ENCODE data around the gene NDEL1. TPM values are rescaled to one million over a fixed set of nuclear protein-coding genes. Genes with fewer than 3 reads are reported as not detected.

Gene NDEL1
- total and polyA plus RNA-seq, 2 donors (not counting 3 experiments of a cell fraction or from before 2014, with no cell fraction given): 60.0 to 87.4 TPM

DNA sequence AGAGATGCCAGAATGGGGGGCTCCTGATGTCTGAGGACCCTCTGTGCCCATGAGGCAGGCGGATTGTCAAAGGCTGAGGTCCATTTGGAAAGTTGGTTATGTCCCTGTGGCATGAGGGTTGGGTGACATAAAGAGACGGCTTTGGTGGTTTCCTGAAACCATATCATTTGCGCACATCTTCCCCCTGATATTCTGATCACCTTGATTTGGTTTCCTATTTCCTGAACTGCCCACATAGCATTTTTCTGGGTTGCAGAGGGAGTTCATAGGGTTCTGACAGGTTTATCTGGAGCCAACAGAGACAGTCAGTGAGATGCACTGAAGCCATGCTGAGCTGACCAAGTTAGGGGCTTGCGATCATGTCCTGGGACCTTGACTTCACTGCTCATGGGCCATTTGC is 22.4 kb upstream of the NDEL1 start:
- no peaks in the 10 kb centered on the region for H3K9me1 ChIP-seq (replicated peaks; ENCODE audit: control insufficient read depth, extremely low read depth, insufficient read depth, low read length)
- POLR2A ChIA-PET: no interaction called here
- no peaks in the 10 kb centered on the region for H3K36me3 ChIP-seq (ENCODE audit: control insufficient read depth in 2 of 2, extremely low read depth in 1 of 2, insufficient read depth in 2 of 2, low read length in 2 of 2)
- dilution Hi-C loops (cut with MboI; ENCODE audit: extremely low pct_ligation_motif_present, low sequenced_read_pairs): no loop called here
- TF ChIP-seq, protein P1, sequence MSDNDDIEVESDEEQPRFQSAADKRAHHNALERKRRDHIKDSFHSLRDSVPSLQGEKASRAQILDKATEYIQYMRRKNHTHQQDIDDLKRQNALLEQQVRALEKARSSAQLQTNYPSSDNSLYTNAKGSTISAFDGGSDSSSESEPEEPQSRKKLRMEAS (IDR thresholded peaks at IDR 0.05; ENCODE audit: insufficient read depth, insufficient read length): no peak
- no peak for TF ChIP-seq GATA2 (IDR thresholded peaks at IDR 0.05; ENCODE audit: insufficient read depth, insufficient read length, low read depth, low read length)
- TF ChIP-seq POLR2A (IDR thresholded peaks at IDR 0.05; ENCODE audit: low read depth, low read length): no peak
- TF ChIP-seq FOS (IDR thresholded peaks at IDR 0.05; ENCODE audit: borderline replicate concordance, insufficient read depth, low read length): no peak
- TF ChIP-seq MYC (IDR thresholded peaks at IDR 0.05; ENCODE audit: low read depth, low read length): no peak
- TF ChIP-seq, protein P2, sequence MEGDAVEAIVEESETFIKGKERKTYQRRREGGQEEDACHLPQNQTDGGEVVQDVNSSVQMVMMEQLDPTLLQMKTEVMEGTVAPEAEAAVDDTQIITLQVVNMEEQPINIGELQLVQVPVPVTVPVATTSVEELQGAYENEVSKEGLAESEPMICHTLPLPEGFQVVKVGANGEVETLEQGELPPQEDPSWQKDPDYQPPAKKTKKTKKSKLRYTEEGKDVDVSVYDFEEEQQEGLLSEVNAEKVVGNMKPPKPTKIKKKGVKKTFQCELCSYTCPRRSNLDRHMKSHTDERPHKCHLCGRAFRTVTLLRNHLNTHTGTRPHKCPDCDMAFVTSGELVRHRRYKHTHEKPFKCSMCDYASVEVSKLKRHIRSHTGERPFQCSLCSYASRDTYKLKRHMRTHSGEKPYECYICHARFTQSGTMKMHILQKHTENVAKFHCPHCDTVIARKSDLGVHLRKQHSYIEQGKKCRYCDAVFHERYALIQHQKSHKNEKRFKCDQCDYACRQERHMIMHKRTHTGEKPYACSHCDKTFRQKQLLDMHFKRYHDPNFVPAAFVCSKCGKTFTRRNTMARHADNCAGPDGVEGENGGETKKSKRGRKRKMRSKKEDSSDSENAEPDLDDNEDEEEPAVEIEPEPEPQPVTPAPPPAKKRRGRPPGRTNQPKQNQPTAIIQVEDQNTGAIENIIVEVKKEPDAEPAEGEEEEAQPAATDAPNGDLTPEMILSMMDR (IDR thresholded peaks at IDR 0.05; ENCODE audit: extremely low read depth in 1 of 2, insufficient read depth in 1 of 2, low read depth in 1 of 2, low read length in 2 of 2): no peak
- TF ChIP-seq POLR2AphosphoS5 (IDR thresholded peaks at IDR 0.05; ENCODE audit: insufficient read depth, low read depth, low read length): no peak
- TF ChIP-seq JUN (IDR thresholded peaks at IDR 0.05; ENCODE audit: borderline replicate concordance, insufficient read depth, insufficient read length, low read depth): no peak
- no peak for TF ChIP-seq EZH2 (IDR thresholded peaks at IDR 0.05; ENCODE audit: borderline replicate concordance, low read depth, low read length, severe bottlenecking)
- no peak overlapping the region for H2AFZ ChIP-seq (ENCODE audit: low read depth, low read length)
- CTCF ChIA-PET: no interaction called here
- no peak overlapping the region for H3K4me2 ChIP-seq (ENCODE audit: insufficient read depth, low read length)
- no peaks in the 10 kb centered on the region for H4K20me1 ChIP-seq (replicated peaks; ENCODE audit: control insufficient read depth, extremely low read depth, insufficient read depth, low read length)
- DNase-seq (ENCODE audit: low read depth, low spot score) (no peak), FAIRE-seq (no peak)
- no peaks in the 10 kb centered on the region for H3K4me1 ChIP-seq (ENCODE audit: control insufficient read depth, extremely low read depth, insufficient read depth, low read length)
- H3K27me3 ChIP-seq (ENCODE audit: control insufficient read depth in 2 of 2, insufficient read depth in 2 of 2, low read length in 2 of 2): peaks cover 7 to 15% of the 10 kb centered on the region in 2 experiments
- H3K79me2 ChIP-seq (ENCODE audit: control insufficient read depth, insufficient read depth, low read length): no peaks in the 10 kb centered on the region
- intact Hi-C loops (cut with micrococcal nuclease): no loop called here
- H3K27ac ChIP-seq (ENCODE audit: insufficient read depth, low read depth, low read length): no peak overlapping the region
- no peak overlapping the region for H3K4me3 ChIP-seq (replicated peaks in 1 of 3; ENCODE audit: insufficient read depth in 1 of 3, low read depth in 1 of 3, low read length in 3 of 3)
- no TSS peak for BruUV-seq (replicated peaks)
- H3K9ac ChIP-seq (replicated peaks; ENCODE audit: extremely low read depth, insufficient read depth, low read length): no peak overlapping the region
- H3K9me3 ChIP-seq (replicated peaks; ENCODE audit: control insufficient read depth, insufficient read depth, low read length): no peaks in the 10 kb centered on the region
